Stimulated activated naive CD8-positive, alpha-beta T cell treated with anti-CD3 and anti-CD28 coated beads, Interleukin-15, Interleukin-2, amounts not matched to agents 100 ng/mL and 50 ng/mL, for 24 hours (primary cell): Measurements from ENCODE around the gene KRT27.

Experiments
- H3K27ac Mint-ChIP-seq: one replicate; pipeline ENCODE4 v1.8.0; 2021; ENCODE audit warnings: mild to moderate bottlenecking, mixed read lengths
- H3K27me3 Mint-ChIP-seq: one replicate; pipeline ENCODE4 v1.8.0; 2021; ENCODE audit warnings: mixed read lengths
- H3K36me3 Mint-ChIP-seq: one replicate; pipeline ENCODE4 v1.8.0; 2021; ENCODE audit warnings: low read depth, mixed read lengths
- H3K4me1 Mint-ChIP-seq: one replicate; pipeline ENCODE4 v1.8.0; 2021; ENCODE audit warnings: low read depth, mixed read lengths
- H3K4me3 Mint-ChIP-seq: one replicate; pipeline ENCODE4 v1.8.0; 2021; ENCODE audit warnings: mild to moderate bottlenecking, mixed read lengths
- H3K9me3 Mint-ChIP-seq: one replicate; pipeline ENCODE4 v1.8.0; 2021; ENCODE audit warnings: mixed read lengths

The KRT27 gene

GRCh38 chr17:40782450-40782849 lies at the start of gene KRT27:
Gene KRT27 (minus strand): TSS chr17:40782550. CDS start chr17:40782493, 57 bp downstream.
- Mint-ChIP-seq H3K36me3 (no peaks in the 10 kb centered on the region), H3K9me3 (no peaks in the 10 kb centered on the region), H3K27ac (no peak within 1 kb of the TSS), H3K4me1 (no peaks in the 10 kb centered on the region), H3K27me3 (peaks cover 58% of the 10 kb centered on the region), H3K4me3 (no peak within 1 kb of the TSS)

- Mint-ChIP-seq H3K4me3 (no peak overlapping the region), H3K9me3 (no peaks in the 10 kb centered on the region), H3K27me3 (peaks cover 9% of the 10 kb centered on the region), H3K4me1 (peaks cover 10% of the 10 kb centered on the region), H3K36me3 (peaks cover 23% of the 10 kb centered on the region), H3K27ac (no peak overlapping the region)
Measured at GRCh38 chr17:40830085-40830776, 47.9 kb upstream of the KRT27 start.

- Mint-ChIP-seq H3K9me3 (no peaks in the 10 kb centered on the region), H3K27ac (no peak overlapping the region), H3K36me3 (peaks cover 17% of the 10 kb centered on the region), H3K27me3 (peaks cover 12% of the 10 kb centered on the region), H3K4me1 (peaks cover 16% of the 10 kb centered on the region), H3K4me3 (no peak overlapping the region)
Measured at GRCh38 chr17:40828454-40829044, 46.2 kb upstream of the KRT27 start.

- no peaks in the 10 kb centered on the region for H3K9me3 Mint-ChIP-seq
- H3K27ac Mint-ChIP-seq: no peak overlapping the region
- peaks cover 16% of the 10 kb centered on the region for H3K4me1 Mint-ChIP-seq
- H3K27me3 Mint-ChIP-seq: peaks cover 12% of the 10 kb centered on the region
- H3K36me3 Mint-ChIP-seq: peaks cover 14% of the 10 kb centered on the region
- H3K4me3 Mint-ChIP-seq: no peak overlapping the region
Measured at GRCh38 chr17:40827746-40828453, 45.5 kb upstream of the KRT27 start.

GRCh38 chr17:40825599-40825998 lies 43.2 kb upstream of the KRT27 start:
- H3K4me1 Mint-ChIP-seq: peaks cover 16% of the 10 kb centered on the region
- no peak overlapping the region for H3K4me3 Mint-ChIP-seq
- peaks cover 26% of the 10 kb centered on the region for H3K36me3 Mint-ChIP-seq
- no peaks in the 10 kb centered on the region for H3K9me3 Mint-ChIP-seq
- H3K27me3 Mint-ChIP-seq: peaks cover 15% of the 10 kb centered on the region
- no peak overlapping the region for H3K27ac Mint-ChIP-seq

- Mint-ChIP-seq H3K4me3 (no peak overlapping the region), H3K36me3 (peaks cover 25% of the 10 kb centered on the region), H3K9me3 (no peaks in the 10 kb centered on the region), H3K27ac (no peak overlapping the region), H3K4me1 (peaks cover 29% of the 10 kb centered on the region), H3K27me3 (peaks cover 15% of the 10 kb centered on the region)
Measured at GRCh38 chr17:40824015-40824832, 41.9 kb upstream of the KRT27 start.

GRCh38 chr17:40822132-40822812 lies 39.9 kb upstream of the KRT27 start, which contains the start of gene KRT10:
Gene KRT10 (minus strand): TSS chr17:40822614. CDS start chr17:40822585, 29 bp downstream.
- H3K36me3 Mint-ChIP-seq: peaks cover 31% of the 10 kb centered on the region
- peaks cover 15% of the 10 kb centered on the region for H3K27me3 Mint-ChIP-seq
- no peak within 1 kb of the TSS for H3K27ac Mint-ChIP-seq
- no peaks in the 10 kb centered on the region for H3K9me3 Mint-ChIP-seq
- peaks cover 32% of the 10 kb centered on the region for H3K4me1 Mint-ChIP-seq
- H3K4me3 Mint-ChIP-seq: no peak within 1 kb of the TSS

- Mint-ChIP-seq H3K27me3 (peaks cover 13% of the 10 kb centered on the region), H3K36me3 (peaks cover 39% of the 10 kb centered on the region), H3K9me3 (no peaks in the 10 kb centered on the region), H3K4me1 (peaks cover 31% of the 10 kb centered on the region), H3K27ac (no peak overlapping the region), H3K4me3 (no peak overlapping the region)
Measured at GRCh38 chr17:40821536-40821935, 39.2 kb upstream of the KRT27 start.

- peaks cover 41% of the 10 kb centered on the region for H3K36me3 Mint-ChIP-seq
- H3K9me3 Mint-ChIP-seq: no peaks in the 10 kb centered on the region
- H3K4me3 Mint-ChIP-seq: peak overlapping the region; percentile 87
- H3K27me3 Mint-ChIP-seq: peaks cover 7% of the 10 kb centered on the region
- H3K27ac Mint-ChIP-seq: peak overlapping the region; percentile 47
- peaks cover 31% of the 10 kb centered on the region for H3K4me1 Mint-ChIP-seq
Measured at GRCh38 chr17:40820228-40820838, 38.0 kb upstream of the KRT27 start.

- Mint-ChIP-seq H3K36me3 (peaks cover 41% of the 10 kb centered on the region), H3K27me3 (peaks cover 4% of the 10 kb centered on the region), H3K4me1 (peaks cover 31% of the 10 kb centered on the region), H3K4me3 (peak overlapping the region; percentile 87), H3K27ac (peak overlapping the region; percentile 70), H3K9me3 (no peaks in the 10 kb centered on the region)
Measured at GRCh38 chr17:40819528-40820125, 37.3 kb upstream of the KRT27 start.

GRCh38 chr17:40818733-40819527 lies 36.6 kb upstream of the KRT27 start:
- H3K4me1 Mint-ChIP-seq: peaks cover 25% of the 10 kb centered on the region
- H3K9me3 Mint-ChIP-seq: no peaks in the 10 kb centered on the region
- H3K4me3 Mint-ChIP-seq: peak overlapping the region; percentile 92

GRCh38 chr17:40818343-40818732 lies 36.0 kb upstream of the KRT27 start:
- Mint-ChIP-seq H3K36me3 (peaks cover 41% of the 10 kb centered on the region), H3K9me3 (no peaks in the 10 kb centered on the region), H3K4me1 (peaks cover 25% of the 10 kb centered on the region), H3K4me3 (peak overlapping the region; percentile 92), H3K27me3 (peaks cover 15% of the 10 kb centered on the region), H3K27ac (peak overlapping the region; percentile 80)

More at GRCh38 chr17:40818733-40819527, 36.6 kb upstream of the KRT27 start:
- Mint-ChIP-seq H3K27ac (peak overlapping the region; percentile 80), H3K36me3 (peaks cover 41% of the 10 kb centered on the region), H3K27me3 (peaks cover 11% of the 10 kb centered on the region)
